HEK293 (cell line): ENCODE results near the gene MAGOHB.
A peak's percentile ranks its signal among the peaks of the same experiment; 100 is the strongest.

Source experiments
- KLF1 ChIP-seq: fragments of 450-650 bp; formaldehyde crosslinking; IDR thresholded peaks from 2 replicates; pipeline ENCODE4 v1.5.1; 2016; ENCODE audit warnings: missing biosample characterization, missing genetic modification characterization
- KLF16 ChIP-seq: fragments of 450-650 bp; formaldehyde crosslinking; IDR thresholded peaks from 2 replicates; pipeline ENCODE4 v1.5.1; 2017; ENCODE audit warnings: missing biosample characterization, missing genetic modification characterization
- MZF1 ChIP-seq: fragments of 450-650 bp; formaldehyde crosslinking; IDR thresholded peaks from 2 replicates; pipeline ENCODE4 v1.5.1; 2017; ENCODE audit warnings: missing biosample characterization, missing genetic modification characterization, borderline replicate concordance
- REST ChIP-seq: fragments of 450-650 bp; formaldehyde crosslinking; IDR thresholded peaks from 2 replicates; pipeline ENCODE4 v1.5.1; 2016; ENCODE audit warnings: missing biosample characterization, missing genetic modification characterization
- SP3 ChIP-seq: fragments of 450-650 bp; formaldehyde crosslinking; IDR thresholded peaks from 2 replicates; pipeline ENCODE4 v1.5.1; 2016; ENCODE audit warnings: missing biosample characterization, missing genetic modification characterization
- TRIM28 ChIP-seq: IDR thresholded peaks from 2 replicates; pipeline ENCODE4 v1.6.1; 2011; ENCODE audit warnings: low read length, control low read depth, borderline replicate concordance
- ZBTB11 ChIP-seq: fragments of 450-650 bp; formaldehyde crosslinking; conservative IDR thresholded peaks from 2 replicates; pipeline ENCODE4 v1.5.1; 2016; ENCODE audit warnings: low read depth, missing biosample characterization, missing genetic modification characterization
- ZBTB8A ChIP-seq: fragments of 450-650 bp; formaldehyde crosslinking; IDR thresholded peaks from 2 replicates; pipeline ENCODE4 v1.5.1; 2016; ENCODE audit warnings: missing biosample characterization, missing genetic modification characterization
- ZFP69B ChIP-seq: fragments of 450-650 bp; formaldehyde crosslinking; IDR thresholded peaks from 2 replicates; pipeline ENCODE4 v1.5.1; 2016; ENCODE audit warnings: missing biosample characterization, missing genetic modification characterization
- ZIC2 ChIP-seq: fragments of 450-650 bp; formaldehyde crosslinking; IDR thresholded peaks from 2 replicates; pipeline ENCODE4 v1.5.1; 2016; ENCODE audit warnings: missing biosample characterization, missing genetic modification characterization
- ZNF146 ChIP-seq: fragments of 450-650 bp; formaldehyde crosslinking; IDR thresholded peaks from 2 replicates; pipeline ENCODE4 v1.5.1; 2016; ENCODE audit warnings: missing biosample characterization, missing genetic modification characterization
- ZNF148 ChIP-seq: fragments of 450-650 bp; formaldehyde crosslinking; IDR thresholded peaks from 2 replicates; pipeline ENCODE4 v1.5.0; 2017; ENCODE audit warnings: missing biosample characterization, missing genetic modification characterization, borderline replicate concordance
- ZNF24 ChIP-seq: fragments of 450-650 bp; formaldehyde crosslinking; IDR thresholded peaks from 2 replicates; pipeline ENCODE4 v1.5.1; 2016; ENCODE audit warnings: missing biosample characterization, missing genetic modification characterization
- ZNF341 ChIP-seq: fragments of 450-650 bp; formaldehyde crosslinking; IDR thresholded peaks from 2 replicates; pipeline ENCODE4; 2016; ENCODE audit warnings: low read depth, missing biosample characterization, missing genetic modification characterization
- ZNF366 ChIP-seq: fragments of 450-650 bp; formaldehyde crosslinking; conservative IDR thresholded peaks from 2 replicates; pipeline ENCODE4 v1.5.1; 2016; ENCODE audit warnings: missing biosample characterization, missing genetic modification characterization
- ZNF391 ChIP-seq: fragments of 450-650 bp; formaldehyde crosslinking; IDR thresholded peaks from 2 replicates; pipeline ENCODE4 v1.5.1; 2016; ENCODE audit warnings: low read depth, missing biosample characterization, missing genetic modification characterization, borderline replicate concordance
- ZNF571 ChIP-seq: fragments of 450-650 bp; formaldehyde crosslinking; IDR thresholded peaks from 2 replicates; pipeline ENCODE4 v1.5.0; 2017; ENCODE audit warnings: missing biosample characterization, missing genetic modification characterization
- ZNF639 ChIP-seq: fragments of 450-650 bp; formaldehyde crosslinking; IDR thresholded peaks from 2 replicates; pipeline ENCODE4 v1.5.1; 2016; ENCODE audit warnings: missing biosample characterization, missing genetic modification characterization
- ZNF664 ChIP-seq: fragments of 450-650 bp; formaldehyde crosslinking; IDR thresholded peaks from 2 replicates; pipeline ENCODE4 v1.5.1; 2016; ENCODE audit warnings: missing biosample characterization, missing genetic modification characterization
- ZNF692 ChIP-seq: fragments of 450-650 bp; formaldehyde crosslinking; IDR thresholded peaks from 2 replicates; pipeline ENCODE4 v1.5.1; 2016; ENCODE audit warnings: missing biosample characterization, missing genetic modification characterization
- ZNF777 ChIP-seq: fragments of 450-650 bp; formaldehyde crosslinking; IDR thresholded peaks from 2 replicates; pipeline ENCODE4 v1.5.1; 2017; ENCODE audit warnings: missing biosample characterization, missing genetic modification characterization, borderline replicate concordance
- ZSCAN18 ChIP-seq: fragments of 450-650 bp; formaldehyde crosslinking; IDR thresholded peaks from 2 replicates; pipeline ENCODE4 v1.5.1; 2016; ENCODE audit warnings: missing biosample characterization, missing genetic modification characterization
- ZSCAN4 ChIP-seq: fragments of 450-650 bp; formaldehyde crosslinking; IDR thresholded peaks from 2 replicates; pipeline ENCODE4 v1.5.1; 2017; ENCODE audit warnings: missing biosample characterization, missing genetic modification characterization

MAGOHB gene

GRCh38 chr12:10613349-10614055 is at the start of gene MAGOHB (continued):
- peak; percentile 58 for TF ChIP-seq ZBTB11
- TF ChIP-seq ZBTB8A, result peak; percentile 55
- TF ChIP-seq ZNF148 (tag by site-specific recombination), result peak; percentile 76; the same call in 1 of the 2 replicates
- peak; percentile 32; the same call in 1 of the 2 replicates for TF ChIP-seq ZNF664 (tag by site-specific recombination)
- TF ChIP-seq TRIM28, result peak; percentile 20; the same call in 1 of the 2 replicates
- peak; percentile 88 for TF ChIP-seq ZNF639
- peak; percentile 52; the same call in 1 of the 2 replicates for TF ChIP-seq REST (tag by site-specific recombination)
- TF ChIP-seq ZNF366 (tag by site-specific recombination), result 0 out of 2 replicates have a peak, but pooled peaks have one; percentile 21
- TF ChIP-seq ZFP69B (tag by site-specific recombination), result peak; percentile 46; the same call in 1 of the 2 replicates
- TF ChIP-seq ZSCAN4, result 0 out of 2 replicates have a peak, but pooled peaks have one; percentile 55
- TF ChIP-seq KLF1, result no peak
- TF ChIP-seq ZNF692, result peak; percentile 69; the same call in 1 of the 2 replicates
- TF ChIP-seq ZNF777 (tag by site-specific recombination), result peak; percentile 64; the same call in 1 of the 2 replicates
- TF ChIP-seq KLF16, result peak; percentile 87; the same call in 1 of the 2 replicates
- peak; percentile 75 for TF ChIP-seq ZIC2 (tag by site-specific recombination)
- TF ChIP-seq ZNF341 (tag by site-specific recombination), result peak; percentile 20
- peak; percentile 95 for TF ChIP-seq ZNF24 (tag by site-specific recombination)
- no peak for TF ChIP-seq MZF1
- peak; percentile 63 for TF ChIP-seq ZNF146 (tag by site-specific recombination)
- TF ChIP-seq SP3 (tag by site-specific recombination), result peak; percentile 73
- no peak for TF ChIP-seq ZNF571 (tag by site-specific recombination)
- TF ChIP-seq ZNF391 (tag by site-specific recombination), result peak; percentile 93
- TF ChIP-seq ZSCAN18 (tag by site-specific recombination), result peak; percentile 77; the same call in 1 of the 2 replicates
